Mesenchymal stem cell (in vitro differentiated cells and primary cell): Measurements from ENCODE around the gene DLGAP1.

ENCODE experiments used
- DNase-seq: peaks from one replicate; pipeline ENCODE4 v3.0.0-alpha.2; 2013
- H2AFZ ChIP-seq: one replicate; pipeline ENCODE4 v1.6.1; 2013; ENCODE audit warnings: low read depth, mild to moderate bottlenecking, control low read depth, inconsistent platforms, low read length, moderate library complexity
- H2AK5ac ChIP-seq: 2 replicates; pipeline ENCODE4 v1.6.1; 2013; ENCODE audit warnings: low read length, moderate library complexity, mild to moderate bottlenecking, inconsistent platforms; ENCODE audit not compliant: severe bottlenecking
- H2BK120ac ChIP-seq: one replicate; pipeline ENCODE4 v1.6.1; 2013; ENCODE audit warnings: low read depth, mild to moderate bottlenecking, inconsistent platforms, low read length, moderate library complexity
- H2BK12ac ChIP-seq, 2 experiments: one replicate each; pipeline ENCODE4 v1.6.1; 2013; ENCODE audit warnings: inconsistent platforms in 2 of 2, low read length in 2 of 2, mild to moderate bottlenecking in 2 of 2, moderate library complexity in 2 of 2, control low read depth in 1 of 2
- H2BK15ac ChIP-seq: one replicate; pipeline ENCODE4 v1.6.1; 2013; ENCODE audit warnings: mild to moderate bottlenecking, low read depth, inconsistent platforms; ENCODE audit not compliant: poor library complexity, severe bottlenecking
- H2BK5ac ChIP-seq: 2 replicates; pipeline ENCODE4 v1.6.1; 2013; ENCODE audit warnings: low read depth, mild to moderate bottlenecking, low read length, control low read depth, inconsistent platforms; ENCODE audit not compliant: poor library complexity, severe bottlenecking
- H3K14ac ChIP-seq, 2 experiments: one replicate each; pipeline ENCODE4 v1.6.1; 2013; ENCODE audit warnings: inconsistent platforms in 2 of 2, low read length in 2 of 2, control low read depth in 1 of 2, mild to moderate bottlenecking in 1 of 2, moderate library complexity in 1 of 2
- H3K18ac ChIP-seq, 2 experiments: one replicate each; pipeline ENCODE4 v1.6.1; 2013; ENCODE audit warnings: inconsistent platforms in 2 of 2, low read length in 2 of 2, control low read depth in 1 of 2, low read depth in 1 of 2, mild to moderate bottlenecking in 1 of 2
- H3K23ac ChIP-seq, 2 experiments: one replicate each; pipeline ENCODE4 v1.6.1; 2013; ENCODE audit warnings: inconsistent platforms in 2 of 2, low read length in 2 of 2, mild to moderate bottlenecking in 2 of 2, moderate library complexity in 2 of 2, control low read depth in 1 of 2
- H3K27ac ChIP-seq: 2 replicates; pipeline ENCODE4 v1.5.1; 2013; ENCODE audit warnings: mild to moderate bottlenecking, moderate library complexity, low read length, control low read depth, inconsistent platforms; ENCODE audit not compliant: poor library complexity, severe bottlenecking
- H3K27me3 ChIP-seq, 2 experiments: 2 replicates each; pipeline versions ENCODE4 v1.6.1 to v1.7.0; 2013; ENCODE audit warnings: low read length in 2 of 2, mild to moderate bottlenecking in 2 of 2, moderate library complexity in 2 of 2, control low read depth in 1 of 2, inconsistent platforms in 1 of 2; ENCODE audit not compliant: control insufficient read depth in 1 of 2, insufficient read depth in 1 of 2
- H3K36me3 ChIP-seq, 2 experiments: 2 replicates each; pipeline versions ENCODE4 v1.6.1 to v1.7.0; 2013; ENCODE audit warnings: low read length in 2 of 2, control low read depth in 1 of 2, inconsistent platforms in 1 of 2, low read depth in 1 of 2, mild to moderate bottlenecking in 1 of 2; ENCODE audit not compliant: insufficient read depth in 2 of 2, control insufficient read depth in 1 of 2
- H3K4ac ChIP-seq, 2 experiments: one replicate each; pipeline ENCODE4 v1.6.1; 2013; ENCODE audit warnings: inconsistent platforms in 2 of 2, low read length in 2 of 2, mild to moderate bottlenecking in 2 of 2, moderate library complexity in 2 of 2, control low read depth in 1 of 2, low read depth in 1 of 2
- H3K4me1 ChIP-seq: 2 replicates; pipeline ENCODE4 v1.6.1; 2013; ENCODE audit warnings: low read depth, low read length, control low read depth; ENCODE audit not compliant: control insufficient read depth, insufficient read depth
- H3K4me2 ChIP-seq: 2 replicates; pipeline ENCODE4 v1.6.1; 2013; ENCODE audit warnings: low read length, mild to moderate bottlenecking, inconsistent platforms; ENCODE audit not compliant: poor library complexity, severe bottlenecking
- H3K4me3 ChIP-seq, 2 experiments: 2 replicates each; pipeline versions ENCODE4 v1.5.1 to v1.7.0; 2013; ENCODE audit warnings: low read length in 2 of 2, mild to moderate bottlenecking in 2 of 2, control low read depth in 1 of 2, low read depth in 1 of 2; ENCODE audit not compliant: insufficient read depth in 1 of 2
- H3K79me1 ChIP-seq: replicated peaks from 2 replicates; pipeline ENCODE4 v1.6.1; 2013; ENCODE audit warnings: mild to moderate bottlenecking, control low read depth, low read length, inconsistent platforms; ENCODE audit not compliant: poor library complexity, severe bottlenecking
- H3K9ac ChIP-seq: 2 replicates; pipeline ENCODE4 v1.7.0; 2013; ENCODE audit warnings: mild to moderate bottlenecking, low read length, moderate library complexity
- H3K9me3 ChIP-seq: 2 replicates; pipeline ENCODE4 v1.7.0; 2013; ENCODE audit warnings: mild to moderate bottlenecking, low read length; ENCODE audit not compliant: control insufficient read depth
- H4K8ac ChIP-seq: one replicate; pipeline ENCODE4 v1.6.1; 2013; ENCODE audit warnings: inconsistent platforms, mild to moderate bottlenecking, low read length, moderate library complexity
- H4K91ac ChIP-seq: one replicate; pipeline ENCODE4 v1.6.1; 2013; ENCODE audit warnings: mild to moderate bottlenecking, low read length, inconsistent platforms
- WGBS: methylation state at CpG from one replicate; pipeline ENCODE4 v1.1.7; 2013; ENCODE audit warnings: mixed read lengths; 5-methylcytosine and 5-hydroxymethylcytosine counted together

DLGAP1 gene

DNA sequence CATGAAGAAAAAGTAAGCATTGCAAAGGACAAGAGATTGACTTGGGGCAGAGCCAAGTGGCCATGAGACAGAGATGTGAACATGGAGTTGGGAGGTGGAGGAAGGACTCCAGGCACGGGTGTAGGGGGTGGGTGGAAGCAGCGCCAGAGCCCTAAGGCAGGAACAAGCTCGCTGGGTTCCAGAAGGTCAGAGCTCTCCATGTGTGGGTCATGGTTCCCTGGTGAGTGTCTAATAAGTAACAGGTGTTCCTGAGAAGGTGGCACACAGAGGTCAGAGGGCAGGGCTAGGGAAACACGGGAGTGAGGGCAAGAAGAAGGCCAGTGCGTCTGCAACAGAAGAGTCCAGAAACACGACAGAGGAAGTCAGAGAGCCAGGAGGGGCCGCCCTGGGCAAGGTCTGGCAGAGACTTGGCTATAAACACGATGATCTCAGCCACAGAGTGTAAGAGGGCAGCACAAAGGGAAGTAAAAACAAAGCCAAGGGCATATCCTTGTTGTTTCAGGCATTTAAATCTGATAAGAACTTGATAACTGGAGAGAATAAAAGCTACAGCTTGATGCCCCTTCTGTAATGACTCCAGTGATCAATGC is 744.3 kb downstream of the DLGAP1 start:
- Histone ChIP-seq H2AFZ (no peak overlapping the region), H3K79me1 (no peaks in the 10 kb centered on the region), H3K27ac (no peak overlapping the region), H3K14ac (no peak overlapping the region), H2BK5ac (no peak overlapping the region), H4K8ac (no peak overlapping the region), H3K27me3 (no peaks in the 10 kb centered on the region), H3K4me1 (peaks cover 10% of the 10 kb centered on the region), H2AK5ac (no peak overlapping the region), H3K18ac (no peak overlapping the region), H3K4ac (no peak overlapping the region), H3K9me3 (no peaks in the 10 kb centered on the region), H4K91ac (no peak overlapping the region), H2BK12ac (no peak overlapping the region), H3K36me3 (no peaks in the 10 kb centered on the region), H2BK15ac (no peak overlapping the region), H3K4me2 (no peak overlapping the region), H3K23ac (no peak overlapping the region), H3K4me3 (no peak overlapping the region), H3K9ac (no peak overlapping the region), H2BK120ac (no peak overlapping the region)
- WGBS, result 57% methylated on average over 8 of the region's 8 CpGs
- no peak for DNase-seq

DNA sequence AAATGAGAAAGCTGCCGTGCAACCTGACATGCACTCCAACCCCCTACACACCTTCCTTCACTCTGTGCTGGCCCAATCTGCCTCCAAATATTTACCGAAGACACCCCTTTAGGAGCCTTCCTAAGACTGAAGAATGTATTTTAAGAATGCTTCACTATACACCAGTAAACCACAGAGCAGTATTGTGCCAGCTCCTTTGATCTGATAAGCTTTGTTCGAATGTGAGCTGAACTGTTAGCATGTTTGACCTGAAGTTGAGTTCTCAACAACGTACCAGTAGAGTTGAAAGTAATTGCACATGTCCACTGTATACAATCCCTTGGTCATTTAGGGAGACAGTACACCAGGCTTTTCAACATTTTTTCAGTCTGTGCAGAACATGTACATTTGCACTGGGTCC is 745.9 kb downstream of the DLGAP1 start:
- no peak overlapping the region for H2BK5ac ChIP-seq
- no peak overlapping the region for H2AFZ ChIP-seq
- peaks cover 11% of the 10 kb centered on the region for H3K4me1 ChIP-seq
- no peak overlapping the region for H3K27ac ChIP-seq
- no peak overlapping the region for H3K9ac ChIP-seq
- H2BK120ac ChIP-seq, result no peak overlapping the region
- no peak overlapping the region for H3K4me2 ChIP-seq
- H3K18ac ChIP-seq, result no peak overlapping the region
- H3K14ac ChIP-seq, result no peak overlapping the region
- no peak overlapping the region for H2BK12ac ChIP-seq
- no peak overlapping the region for H3K23ac ChIP-seq
- no peak overlapping the region for H4K91ac ChIP-seq
- no peaks in the 10 kb centered on the region for H3K36me3 ChIP-seq
- no peak overlapping the region for H3K4me3 ChIP-seq
- no peaks in the 10 kb centered on the region for H3K79me1 ChIP-seq
- H4K8ac ChIP-seq, result no peak overlapping the region
- no peak overlapping the region for H2BK15ac ChIP-seq
- H3K27me3 ChIP-seq, result no peaks in the 10 kb centered on the region
- no peak overlapping the region for H2AK5ac ChIP-seq
- no peaks in the 10 kb centered on the region for H3K9me3 ChIP-seq
- WGBS, result 88% methylated on average over 4 of the region's 4 CpGs
- no peak for DNase-seq
- no peak overlapping the region for H3K4ac ChIP-seq

DNA sequence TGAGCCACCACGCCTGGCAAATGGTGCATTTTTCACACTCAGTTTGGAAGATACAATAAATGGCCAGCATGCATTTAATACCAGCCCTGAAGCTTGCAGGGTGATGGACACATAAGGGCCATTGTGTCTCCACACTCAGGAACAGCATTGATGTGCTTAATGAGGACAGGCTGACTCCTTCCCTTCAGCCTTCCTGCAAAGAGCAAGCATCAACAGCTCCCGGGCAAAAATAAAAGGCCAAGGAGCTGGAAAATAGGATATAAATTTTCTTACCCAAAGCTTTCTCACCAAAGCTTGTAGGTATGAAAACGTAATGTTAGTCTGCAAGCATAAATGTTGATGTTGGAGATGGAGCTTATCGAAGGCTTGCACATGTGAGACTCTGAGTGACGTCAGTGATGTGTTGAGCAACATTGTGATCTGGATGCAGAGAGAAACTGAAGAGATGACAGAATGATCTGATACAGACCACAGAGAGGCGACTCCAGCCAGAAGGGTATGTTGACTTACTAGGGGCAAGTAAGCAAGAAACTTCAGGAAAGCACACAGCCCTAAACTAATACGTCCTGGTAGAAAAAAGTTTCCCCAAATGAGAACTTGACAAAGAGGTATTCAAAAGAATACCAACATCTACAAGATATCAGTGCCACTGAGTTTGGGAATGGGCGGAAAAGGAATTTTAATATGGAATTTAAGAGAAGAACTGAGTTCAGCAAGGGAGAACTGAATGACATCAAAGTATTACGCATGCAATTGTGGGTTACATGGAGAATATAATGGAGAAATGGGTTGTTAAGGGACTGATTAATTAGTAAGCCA is 748.6 kb downstream of the DLGAP1 start:
- no peak overlapping the region for H2BK15ac ChIP-seq
- no peak overlapping the region for H2BK5ac ChIP-seq
- DNase-seq, result peak; percentile 64
- no peak overlapping the region for H4K91ac ChIP-seq
- no peaks in the 10 kb centered on the region for H3K36me3 ChIP-seq
- H2AK5ac ChIP-seq, result no peak overlapping the region
- H3K4ac ChIP-seq, result no peak overlapping the region
- no peak overlapping the region for H2BK120ac ChIP-seq
- no peak overlapping the region for H2AFZ ChIP-seq
- H3K4me1 ChIP-seq, result peaks cover 16% of the 10 kb centered on the region
- no peak overlapping the region for H3K23ac ChIP-seq
- H3K4me2 ChIP-seq, result no peak overlapping the region
- no peak overlapping the region for H3K27ac ChIP-seq
- H3K79me1 ChIP-seq, result no peaks in the 10 kb centered on the region
- no peak overlapping the region for H4K8ac ChIP-seq
- no peak overlapping the region for H2BK12ac ChIP-seq
- H3K9me3 ChIP-seq, result no peaks in the 10 kb centered on the region
- H3K9ac ChIP-seq, result no peak overlapping the region
- peaks cover 0 to 2% of the 10 kb centered on the region in 2 experiments for H3K27me3 ChIP-seq
- WGBS, result 89% methylated on average over 6 of the region's 9 CpGs
- H3K14ac ChIP-seq, result no peak overlapping the region
- H3K18ac ChIP-seq, result no peak overlapping the region
- no peak overlapping the region for H3K4me3 ChIP-seq

DNA sequence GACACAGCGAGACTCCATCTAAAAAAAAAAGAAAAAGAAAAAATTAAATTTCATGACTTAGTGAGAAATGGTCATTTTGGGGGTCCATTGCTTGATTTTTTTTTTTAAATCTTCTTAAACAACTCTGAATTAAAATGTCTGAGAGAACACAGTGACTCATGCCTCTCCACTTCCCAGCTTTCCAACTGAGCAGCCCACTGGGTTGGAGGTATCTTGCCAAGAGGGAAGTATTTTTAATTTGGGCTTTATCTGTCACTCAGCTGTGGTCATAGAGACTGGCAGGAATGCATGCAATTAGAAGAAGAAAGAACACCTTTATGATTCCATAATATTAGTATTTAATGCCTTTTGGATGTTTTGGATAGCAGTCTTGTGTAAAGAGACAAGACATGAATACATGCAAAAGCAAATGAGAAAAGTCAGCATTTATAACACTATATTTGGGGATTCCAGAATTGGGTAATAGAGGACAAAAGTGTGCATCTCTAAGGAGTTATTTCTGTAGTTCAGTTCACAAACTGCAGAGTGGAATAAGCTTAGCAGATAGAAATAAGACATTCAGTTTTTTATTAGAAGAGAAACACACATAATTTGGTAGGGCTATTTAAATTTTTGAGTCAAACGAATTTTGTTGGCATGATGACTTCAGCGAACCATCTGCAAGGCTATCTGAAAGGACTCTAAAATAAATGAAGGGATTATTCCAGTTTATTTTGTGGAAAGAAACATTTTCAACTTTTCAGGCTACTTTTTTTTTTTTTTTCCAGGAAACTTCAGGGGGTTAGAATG is 750.4 kb downstream of the DLGAP1 start:
- 83% methylated on average over 2 of the region's 3 CpGs for WGBS

More for the DNA sequence above, 750.4 kb downstream of the DLGAP1 start:
- Histone ChIP-seq H3K4me3 (no peak overlapping the region), H4K8ac (no peak overlapping the region), H3K9ac (no peak overlapping the region), H3K36me3 (no peaks in the 10 kb centered on the region), H2BK12ac (no peak overlapping the region), H2AFZ (no peak overlapping the region), H3K27me3 (peaks cover 0 to 2% of the 10 kb centered on the region in 2 experiments), H3K14ac (no peak overlapping the region), H2AK5ac (no peak overlapping the region), H4K91ac (no peak overlapping the region), H3K4me1 (peaks cover 10% of the 10 kb centered on the region), H3K18ac (no peak overlapping the region), H2BK5ac (no peak overlapping the region), H3K4me2 (no peak overlapping the region), H3K23ac (no peak overlapping the region), H2BK120ac (no peak overlapping the region), H3K27ac (no peak overlapping the region), H3K9me3 (no peaks in the 10 kb centered on the region), H3K79me1 (no peaks in the 10 kb centered on the region), H3K4ac (no peak overlapping the region), H2BK15ac (no peak overlapping the region)
- DNase-seq, result no peak
